PC-3 (cell line): Measurements from ENCODE around the gene LRP1B. TPM values are rescaled to one million over a fixed set of nuclear protein-coding genes. Genes with fewer than 3 reads are reported as not detected.

Source experiments
- ATAC-seq: fragments of 200-7000 bp; cut with Tn5 transposase; 2 replicates; pipeline ENCODE4 v1.9.1; 2020; ENCODE audit warnings: mild to moderate bottlenecking, moderate library complexity
- BruUV-seq: library from RNA; stranded (reverse); fragments of 400-500 nt; replicated peaks from 2 replicates; lab custom pipeline; 2021; lab: Mats Ljungman, UMichigan
- CTCF ChIA-PET: fragments of 300-600 bp; sonication (Branson Sonifier 250); formaldehyde crosslinking; loops from one replicate; lab custom pipeline; 2022; ENCODE audit warnings: antibody characterized with exemption; lab: Charles Lee
- POLR2A ChIA-PET: fragments of 300-600 bp; sonication (Branson Sonifier 250); formaldehyde crosslinking; loops from one replicate; lab custom pipeline; 2022; ENCODE audit warnings: antibody characterized with exemption; ENCODE audit not compliant: unreplicated experiment; lab: Charles Lee
- DNase-seq: peaks from one replicate; pipeline ENCODE4 v3.0.0-alpha.2; 2015
- H2AFZ ChIP-seq: fragments of 300-600 bp; sonication (generic); 2 replicates; pipeline ENCODE4 v1.6.0; 2016; ENCODE audit warnings: antibody characterized with exemption, low read length
- H3F3A ChIP-seq: fragments of 300-600 bp; sonication (generic); one replicate; pipeline ENCODE4 v1.6.0; 2017; ENCODE audit warnings: antibody characterized with exemption, low read length, control low read depth, mild to moderate bottlenecking; ENCODE audit not compliant: unreplicated experiment
- H3K27ac ChIP-seq: fragments of 300-600 bp; sonication (generic); 2 replicates; pipeline ENCODE4 v1.5.1; 2016; ENCODE audit warnings: mild to moderate bottlenecking, low read length
- H3K27me3 ChIP-seq: fragments of 300-600 bp; sonication (generic); 2 replicates; pipeline ENCODE4 v1.6.1; 2016; ENCODE audit warnings: low read length, mixed read lengths
- H3K36me3 ChIP-seq: fragments of 300-600 bp; sonication (generic); 2 replicates; pipeline ENCODE4 v1.6.1; 2016; ENCODE audit warnings: low read depth, mixed run types, low read length, mixed read lengths
- H3K4me1 ChIP-seq: fragments of 300-600 bp; sonication (generic); 2 replicates; pipeline ENCODE4 v1.5.1; 2016; ENCODE audit warnings: low read length; ENCODE audit not compliant: insufficient read depth
- H3K4me2 ChIP-seq: fragments of 300-600 bp; sonication (generic); 2 replicates; pipeline ENCODE4 v1.6.0; 2016; ENCODE audit warnings: low read length
- H3K4me3 ChIP-seq: fragments of 300-600 bp; sonication (generic); 2 replicates; pipeline ENCODE4 v1.5.1; 2016; ENCODE audit warnings: mild to moderate bottlenecking, low read length, mixed read lengths
- H3K79me2 ChIP-seq: fragments of 300-600 bp; sonication (generic); 2 replicates; pipeline ENCODE4 v1.6.1; 2017; ENCODE audit warnings: low read length, mixed read lengths
- H3K9ac ChIP-seq: fragments of 300-600 bp; sonication (generic); 2 replicates; pipeline ENCODE4 v1.6.0; 2016; ENCODE audit warnings: mild to moderate bottlenecking, low read length
- H3K9me2 ChIP-seq: fragments of 300-600 bp; sonication (generic); replicated peaks from 2 replicates; pipeline ENCODE4 v1.6.1; 2016; ENCODE audit warnings: mixed run types, low read length, mixed read lengths
- H3K9me3 ChIP-seq: fragments of 300-600 bp; sonication (generic); 2 replicates; pipeline ENCODE4 v1.6.1; 2016; ENCODE audit warnings: low read length, mixed read lengths
- H4K20me1 ChIP-seq: fragments of 300-600 bp; sonication (generic); 2 replicates; pipeline ENCODE4 v1.6.1; 2016; ENCODE audit warnings: low read length, mixed read lengths
- EZH2 ChIP-seq: fragments of 300-600 bp; sonication (generic); IDR thresholded peaks from one replicate; pipeline ENCODE4 v1.6.1; 2017; ENCODE audit warnings: antibody characterized with exemption, mild to moderate bottlenecking, low read length; ENCODE audit not compliant: unreplicated experiment
- EZH2phosphoT487 ChIP-seq: fragments of 300-600 bp; sonication (generic); IDR thresholded peaks from 2 replicates; pipeline ENCODE4 v1.6.1; 2018; ENCODE audit warnings: mild to moderate bottlenecking, antibody characterized with exemption, low read length, borderline replicate concordance
- intact Hi-C: fragments of 100-400 bp; cut with micrococcal nuclease; formaldehyde crosslinking; loops from 2 replicates; pipeline ENCODE4 v1.9.0; 2023
- total RNA-seq: library from RNA; depleted of rRNA; stranded (reverse); fragments of >200 nt; gene quantifications from 2 replicates; pipeline ENCODE4 v1.2.3, GENCODE V29; 2014
- TF ChIP-seq, protein P1 (sequence below): fragments of 300-600 bp; sonication (generic); conservative IDR thresholded peaks from 2 replicates; pipeline ENCODE4 v1.5.1; 2017; ENCODE audit warnings: antibody characterized with exemption, low read depth, mild to moderate bottlenecking, low read length

LRP1B gene
- total RNA-seq, 1 experiment from 2014 or later: 0.04 TPM

DNA sequence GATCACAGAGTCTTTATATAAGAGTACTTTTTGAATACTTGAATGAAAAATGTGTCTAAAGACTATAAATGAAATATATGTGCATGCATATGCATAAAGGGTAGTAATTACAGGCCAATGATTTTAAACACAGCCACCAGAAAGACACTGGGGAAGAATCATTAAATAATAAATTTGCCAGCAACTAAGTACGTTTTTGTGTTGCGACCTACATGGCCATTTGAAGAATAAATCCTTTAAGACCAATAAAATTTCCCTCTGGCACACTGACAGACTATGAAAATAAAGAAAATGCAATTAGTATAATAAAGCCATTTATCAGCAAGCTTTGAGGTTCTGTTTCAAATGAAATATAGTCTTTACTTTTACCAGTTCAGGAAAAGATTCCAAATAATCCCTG is 1413.3 kb downstream of the LRP1B start:
- Histone ChIP-seq H3K9me2 (no peaks in the 10 kb centered on the region), H3K79me2 (no peaks in the 10 kb centered on the region), H3F3A (no peaks in the 10 kb centered on the region), H3K36me3 (no peaks in the 10 kb centered on the region), H4K20me1 (no peaks in the 10 kb centered on the region), H3K27ac (no peak overlapping the region), H2AFZ (no peak overlapping the region), H3K4me3 (no peak overlapping the region), H3K4me1 (no peaks in the 10 kb centered on the region), H3K27me3 (no peaks in the 10 kb centered on the region), H3K9me3 (no peaks in the 10 kb centered on the region), H3K9ac (no peak overlapping the region), H3K4me2 (no peak overlapping the region)
- ChIA-PET POLR2A (no interaction called here), CTCF (no interaction called here)
- ATAC-seq: no peak
- BruUV-seq: no TSS peak
- no peak for DNase-seq
- intact Hi-C loops: no loop called here
- no peak for TF ChIP-seq EZH2phosphoT487
- no peak for TF ChIP-seq EZH2
- TF ChIP-seq, protein P1, sequence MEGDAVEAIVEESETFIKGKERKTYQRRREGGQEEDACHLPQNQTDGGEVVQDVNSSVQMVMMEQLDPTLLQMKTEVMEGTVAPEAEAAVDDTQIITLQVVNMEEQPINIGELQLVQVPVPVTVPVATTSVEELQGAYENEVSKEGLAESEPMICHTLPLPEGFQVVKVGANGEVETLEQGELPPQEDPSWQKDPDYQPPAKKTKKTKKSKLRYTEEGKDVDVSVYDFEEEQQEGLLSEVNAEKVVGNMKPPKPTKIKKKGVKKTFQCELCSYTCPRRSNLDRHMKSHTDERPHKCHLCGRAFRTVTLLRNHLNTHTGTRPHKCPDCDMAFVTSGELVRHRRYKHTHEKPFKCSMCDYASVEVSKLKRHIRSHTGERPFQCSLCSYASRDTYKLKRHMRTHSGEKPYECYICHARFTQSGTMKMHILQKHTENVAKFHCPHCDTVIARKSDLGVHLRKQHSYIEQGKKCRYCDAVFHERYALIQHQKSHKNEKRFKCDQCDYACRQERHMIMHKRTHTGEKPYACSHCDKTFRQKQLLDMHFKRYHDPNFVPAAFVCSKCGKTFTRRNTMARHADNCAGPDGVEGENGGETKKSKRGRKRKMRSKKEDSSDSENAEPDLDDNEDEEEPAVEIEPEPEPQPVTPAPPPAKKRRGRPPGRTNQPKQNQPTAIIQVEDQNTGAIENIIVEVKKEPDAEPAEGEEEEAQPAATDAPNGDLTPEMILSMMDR: no peak

DNA sequence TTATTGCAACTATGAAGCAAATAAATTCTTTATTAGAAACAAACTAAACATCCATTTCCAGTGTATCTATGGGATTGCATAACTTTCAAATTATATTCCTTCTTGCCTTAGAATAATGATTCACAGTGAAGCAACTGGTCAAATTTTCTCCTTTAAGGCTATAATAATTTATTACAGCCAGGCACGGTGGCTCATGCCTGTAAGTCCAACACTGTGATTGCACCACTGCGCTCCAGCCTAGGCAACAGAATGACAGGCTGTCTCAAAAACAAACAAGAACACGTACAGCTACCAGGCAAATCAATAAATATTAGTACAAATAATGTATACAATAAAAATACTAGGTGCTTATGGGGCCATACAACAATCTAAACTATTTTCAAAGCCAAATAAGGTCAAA is 1416.2 kb downstream of the LRP1B start:
- Histone ChIP-seq H3K36me3 (no peaks in the 10 kb centered on the region), H3K9me3 (no peaks in the 10 kb centered on the region), H3F3A (no peaks in the 10 kb centered on the region), H3K27ac (no peak overlapping the region), H3K4me3 (no peak overlapping the region), H2AFZ (no peak overlapping the region), H4K20me1 (no peaks in the 10 kb centered on the region), H3K4me1 (no peaks in the 10 kb centered on the region), H3K79me2 (no peaks in the 10 kb centered on the region), H3K9me2 (no peaks in the 10 kb centered on the region), H3K27me3 (no peaks in the 10 kb centered on the region), H3K9ac (no peak overlapping the region), H3K4me2 (no peak overlapping the region)
- intact Hi-C loops: no loop called here
- no TSS peak for BruUV-seq
- CTCF ChIA-PET: no interaction called here
- DNase-seq: no peak
- POLR2A ChIA-PET: no interaction called here
- no peak for ATAC-seq
- TF ChIP-seq, protein P1: no peak
- TF ChIP-seq EZH2phosphoT487 (no peak), EZH2 (no peak)

DNA sequence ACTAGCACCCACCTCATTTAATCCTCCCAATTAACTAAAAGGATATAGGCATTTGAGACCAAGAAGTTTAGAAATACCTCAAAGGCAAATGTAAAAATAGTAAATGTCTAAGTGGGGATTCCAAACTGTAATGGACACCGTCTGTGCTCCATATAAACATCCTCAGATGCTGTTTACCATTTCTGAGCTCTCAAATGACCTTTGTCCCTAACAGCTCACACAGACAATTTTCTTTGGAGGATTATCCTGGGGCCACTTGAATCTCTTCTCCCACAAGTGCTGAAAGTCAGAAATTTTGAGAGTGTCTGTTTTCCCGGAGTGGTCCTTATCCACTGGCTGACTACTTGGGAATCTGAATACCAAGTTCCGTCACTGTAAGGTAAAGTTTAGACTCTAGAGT is 1418.9 kb downstream of the LRP1B start:
- intact Hi-C loops: no loop called here
- Histone ChIP-seq H3K9me3 (no peaks in the 10 kb centered on the region), H3F3A (no peaks in the 10 kb centered on the region), H3K9ac (no peak overlapping the region), H3K27me3 (no peaks in the 10 kb centered on the region), H2AFZ (no peak overlapping the region), H3K4me1 (no peaks in the 10 kb centered on the region), H3K79me2 (no peaks in the 10 kb centered on the region), H3K4me2 (no peak overlapping the region), H3K4me3 (no peak overlapping the region), H3K36me3 (no peaks in the 10 kb centered on the region), H3K27ac (no peak overlapping the region), H4K20me1 (no peaks in the 10 kb centered on the region), H3K9me2 (no peaks in the 10 kb centered on the region)
- no TSS peak for BruUV-seq
- DNase-seq (no peak), ATAC-seq (no peak)
- ChIA-PET POLR2A (no interaction called here), CTCF (no interaction called here)
- TF ChIP-seq, protein P1: no peak
- TF ChIP-seq EZH2phosphoT487 (no peak), EZH2 (no peak)
